Stimulated activated CD4-positive, alpha-beta T cell treated with anti-CD3 and anti-CD28 coated beads, TNF-alpha, amount 100 ng/mL, for 24 hours (primary cell): ENCODE measurements around the gene PCDHGA9.
"Not testable (repeated sequence)": the region's sequence is repeated elsewhere in the genome, so short reads cannot be mapped to it uniquely, and the experiment has no call there.

Source experiments
- DNase-seq, 3 experiments: peaks; one replicate each; pipeline ENCODE4 v3.0.0-alpha.2; 2020; ENCODE audit warnings: low read depth in 3 of 3

The PCDHGA9 gene

GRCh38 chr5:141402553-141403243, at the start of gene PCDHGA9:
PCDHGA9 (plus strand) TSS chr5:141402778; CDS start chr5:141402953, 175 bp downstream.
- no peak for DNase-seq

GRCh38 chr5:141354900-141355469, 47.6 kb upstream of the PCDHGA9 start, which contains the start of gene PCDHGA4:
PCDHGA4 (plus strand) TSS chr5:141355021; CDS start chr5:141355108, 87 bp downstream.
- no peak for DNase-seq

GRCh38 chr5:141355641-141356040, 46.9 kb upstream of the PCDHGA9 start:
- DNase-seq = no peak

- no peak for DNase-seq
These were observed 46.4 kb upstream of the PCDHGA9 start for GRCh38 chr5:141356133-141356532.

- no peak for DNase-seq
These were observed 45.6 kb upstream of the PCDHGA9 start for GRCh38 chr5:141356950-141357349.

- no peak for DNase-seq
These were observed 42.7 kb upstream of the PCDHGA9 start, which contains the start of gene PCDHGB2 for GRCh38 chr5:141359790-141360426. PCDHGB2 (plus strand) TSS chr5:141359994; CDS start chr5:141360136, 142 bp downstream.

GRCh38 chr5:141360685-141361084, 41.9 kb upstream of the PCDHGA9 start:
- DNase-seq = no peak

GRCh38 chr5:141362719-141363118, 39.9 kb upstream of the PCDHGA9 start:
- DNase-seq = no peak

- no peak for DNase-seq
These were observed 38.5 kb upstream of the PCDHGA9 start, which contains the start of gene PCDHGA5 for GRCh38 chr5:141363952-141364660. PCDHGA5 (plus strand) TSS chr5:141364162; CDS start chr5:141364331, 169 bp downstream.

GRCh38 chr5:141366016-141366896, 36.3 kb upstream of the PCDHGA9 start:
- no peak for DNase-seq

- DNase-seq = peak in 1 of 3 experiments; percentile 15
These were observed 32.4 kb upstream of the PCDHGA9 start, which contains the start of gene PCDHGB3 for GRCh38 chr5:141369994-141370848. PCDHGB3 (plus strand) TSS chr5:141370242; CDS start chr5:141370395, 153 bp downstream.

GRCh38 chr5:141371572-141372475, 30.8 kb upstream of the PCDHGA9 start:
- DNase-seq = no peak

GRCh38 chr5:141373673-141374317, 28.8 kb upstream of the PCDHGA9 start, which contains the start of gene PCDHGA6:
PCDHGA6 (plus strand) TSS chr5:141373891; CDS start chr5:141374084, 193 bp downstream.
- no peak for DNase-seq

- no peak for DNase-seq
These were observed 28.0 kb upstream of the PCDHGA9 start for GRCh38 chr5:141374627-141375026.

GRCh38 chr5:141375444-141376155, 27.0 kb upstream of the PCDHGA9 start:
- not testable (repeated sequence) for DNase-seq

GRCh38 chr5:141382469-141383294, 19.9 kb upstream of the PCDHGA9 start, which contains the start of gene PCDHGA7:
PCDHGA7 (plus strand) TSS chr5:141382742; CDS start chr5:141382900, 158 bp downstream.
- no peak for DNase-seq
